ENCODE results near the gene TSHB. TPM values are rescaled to one million over a fixed set of nuclear protein-coding genes. Genes with fewer than 3 reads are reported as not detected.

TSHB gene
- total RNA-seq, result not detected in 2 replicates

DNA sequence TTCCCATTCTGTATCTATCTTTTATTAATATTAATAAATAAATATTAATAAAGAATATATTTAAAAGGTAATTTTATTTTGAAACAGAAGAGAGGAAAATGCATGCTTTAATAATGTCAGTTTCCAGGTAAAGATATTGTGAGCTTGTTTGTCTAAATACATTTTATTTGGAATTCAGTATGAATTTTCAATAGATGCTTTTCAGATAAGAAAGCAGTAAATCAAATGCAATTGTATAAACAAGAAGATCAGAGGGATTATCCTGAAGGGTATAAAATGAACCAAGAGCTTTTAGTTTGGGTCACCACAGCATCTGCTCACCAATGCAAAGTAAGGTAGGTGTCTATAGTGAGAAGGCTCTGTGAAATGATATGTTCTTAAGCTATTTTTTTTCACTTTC lies at the start of gene TSHB:
TSS of gene TSHB (plus strand) at position 301 of the 400 bp plus-strand sequence. CDS start 3,537 bp downstream, outside the sequence.

Other genes with a start within 250 kb of the TSHB start
- gene SIKE1, start 249.1 kb upstream of the TSHB start, total RNA-seq, result 30.5 and 44.3 TPM in 2 replicates
- not detected in 2 replicates for gene SYCP1, start 175.0 kb upstream of the TSHB start, total RNA-seq
- 0.98 and 1.8 TPM in 2 replicates for gene TSPAN2, start 59.7 kb downstream of the TSHB start, total RNA-seq